ENCODE data around the gene HNRNPH3. TPM values are rescaled to one million over a fixed set of nuclear protein-coding genes. Genes with fewer than 3 reads are reported as not detected.
A peak's percentile ranks its signal among the peaks of the same experiment; 100 is the strongest.

HNRNPH3 gene
- total RNA-seq, 3 donors from 2014 or later = 57.9 to 65.9 (median 65.3) TPM

DNA sequence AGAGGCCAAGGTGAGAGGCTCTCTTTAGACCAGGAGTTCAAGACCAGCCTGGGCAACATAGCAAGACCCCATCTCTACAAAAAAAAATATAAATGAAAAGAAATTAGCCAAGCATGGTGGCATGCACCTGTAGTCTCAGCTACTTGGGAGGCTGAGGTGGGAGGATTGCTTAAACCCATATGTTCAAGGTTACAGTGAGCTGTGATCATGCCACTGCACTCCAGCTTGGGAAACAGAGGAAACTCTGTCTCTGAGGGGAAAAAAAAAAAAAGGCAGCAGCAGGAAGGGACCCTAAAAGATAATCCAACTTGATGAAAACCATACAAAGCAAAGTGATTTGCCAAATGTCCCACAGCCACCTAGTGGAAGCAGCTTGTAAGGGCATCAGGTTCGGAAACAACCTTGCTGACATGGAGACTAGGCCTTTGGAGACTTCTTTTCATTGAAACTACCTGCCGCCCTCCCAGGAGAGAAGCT is 16.4 kb downstream of the HNRNPH3 start:
- Histone ChIP-seq H3K4me3 (no peak overlapping the region), H3K27ac (no peak overlapping the region), H3K27me3 (no peaks in the 10 kb centered on the region), H3K4me1 (no peaks in the 10 kb centered on the region), H3K9me3 (no peaks in the 10 kb centered on the region), H3K36me3 (peaks cover 4% of the 10 kb centered on the region)
- no peak for DNase-seq (ENCODE audit: low spot score in 2 of 2)
- no peak for TF ChIP-seq POLR2AphosphoS5 (IDR thresholded peaks at IDR 0.05)
- TF ChIP-seq, protein P1, sequence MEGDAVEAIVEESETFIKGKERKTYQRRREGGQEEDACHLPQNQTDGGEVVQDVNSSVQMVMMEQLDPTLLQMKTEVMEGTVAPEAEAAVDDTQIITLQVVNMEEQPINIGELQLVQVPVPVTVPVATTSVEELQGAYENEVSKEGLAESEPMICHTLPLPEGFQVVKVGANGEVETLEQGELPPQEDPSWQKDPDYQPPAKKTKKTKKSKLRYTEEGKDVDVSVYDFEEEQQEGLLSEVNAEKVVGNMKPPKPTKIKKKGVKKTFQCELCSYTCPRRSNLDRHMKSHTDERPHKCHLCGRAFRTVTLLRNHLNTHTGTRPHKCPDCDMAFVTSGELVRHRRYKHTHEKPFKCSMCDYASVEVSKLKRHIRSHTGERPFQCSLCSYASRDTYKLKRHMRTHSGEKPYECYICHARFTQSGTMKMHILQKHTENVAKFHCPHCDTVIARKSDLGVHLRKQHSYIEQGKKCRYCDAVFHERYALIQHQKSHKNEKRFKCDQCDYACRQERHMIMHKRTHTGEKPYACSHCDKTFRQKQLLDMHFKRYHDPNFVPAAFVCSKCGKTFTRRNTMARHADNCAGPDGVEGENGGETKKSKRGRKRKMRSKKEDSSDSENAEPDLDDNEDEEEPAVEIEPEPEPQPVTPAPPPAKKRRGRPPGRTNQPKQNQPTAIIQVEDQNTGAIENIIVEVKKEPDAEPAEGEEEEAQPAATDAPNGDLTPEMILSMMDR (IDR thresholded peaks at IDR 0.05) = peak in 1 of 3 donors; percentile 57
- intact Hi-C loops (cut with DNase I; ENCODE audit: low total_unique reads) = no loop called here

- no peak for DNase-seq (ENCODE audit: low spot score in 2 of 2)
- TF ChIP-seq, protein P1 (IDR thresholded peaks at IDR 0.05) = no peak
- TF ChIP-seq POLR2A (IDR thresholded peaks at IDR 0.05) (no peak), POLR2AphosphoS5 (IDR thresholded peaks at IDR 0.05) (no peak)
- intact Hi-C loops (cut with DNase I; ENCODE audit: low total_unique reads) = no loop called here
- no peak overlapping the region for H3K27ac ChIP-seq
- no peaks in the 10 kb centered on the region for H3K36me3 ChIP-seq
- H3K9me3 ChIP-seq = no peaks in the 10 kb centered on the region
- H3K4me3 ChIP-seq = no peak overlapping the region
- no peaks in the 10 kb centered on the region for H3K4me1 ChIP-seq
- no peaks in the 10 kb centered on the region for H3K27me3 ChIP-seq
These were observed 21.7 kb downstream of the HNRNPH3 start for GRCh38 chr10:68353537-68353936.

- H3K36me3 ChIP-seq = no peaks in the 10 kb centered on the region
- intact Hi-C loops (cut with DNase I; ENCODE audit: low total_unique reads) = no loop called here
These were observed 27.3 kb downstream of the HNRNPH3 start for GRCh38 chr10:68359189-68359588.

GRCh38 chr10:68362590-68362989 is 30.7 kb downstream of the HNRNPH3 start:
- Histone ChIP-seq H3K4me1 (no peaks in the 10 kb centered on the region), H3K27ac (no peak overlapping the region), H3K27me3 (no peaks in the 10 kb centered on the region), H3K36me3 (no peaks in the 10 kb centered on the region), H3K9me3 (no peaks in the 10 kb centered on the region), H3K4me3 (no peak overlapping the region)
- TF ChIP-seq POLR2A (IDR thresholded peaks at IDR 0.05) (no peak), POLR2AphosphoS5 (IDR thresholded peaks at IDR 0.05) (no peak)
- TF ChIP-seq, protein P1 (IDR thresholded peaks at IDR 0.05) = no peak
- intact Hi-C loops (cut with DNase I; ENCODE audit: low total_unique reads) = no loop called here
- no peak for DNase-seq (ENCODE audit: low spot score in 2 of 2)

More at GRCh38 chr10:68359189-68359588, 27.3 kb downstream of the HNRNPH3 start:
- Histone ChIP-seq H3K4me1 (no peaks in the 10 kb centered on the region), H3K9me3 (no peaks in the 10 kb centered on the region), H3K27me3 (no peaks in the 10 kb centered on the region), H3K4me3 (no peak overlapping the region), H3K27ac (no peak overlapping the region)
- DNase-seq (ENCODE audit: low spot score in 2 of 2) = no peak
- TF ChIP-seq POLR2A (IDR thresholded peaks at IDR 0.05) (no peak), POLR2AphosphoS5 (IDR thresholded peaks at IDR 0.05) (no peak)
- TF ChIP-seq, protein P1 (IDR thresholded peaks at IDR 0.05) = no peak

- H3K4me1 ChIP-seq = no peaks in the 10 kb centered on the region
- no peak overlapping the region for H3K27ac ChIP-seq
- TF ChIP-seq, protein P1 (IDR thresholded peaks at IDR 0.05) = no peak
- no peak for TF ChIP-seq POLR2A (IDR thresholded peaks at IDR 0.05)
- TF ChIP-seq POLR2AphosphoS5 (IDR thresholded peaks at IDR 0.05) = no peak
- H3K36me3 ChIP-seq = no peaks in the 10 kb centered on the region
- DNase-seq (ENCODE audit: low spot score in 2 of 2) = no peak
- intact Hi-C loops (cut with DNase I; ENCODE audit: low total_unique reads) = no loop called here
- no peak overlapping the region for H3K4me3 ChIP-seq
- no peaks in the 10 kb centered on the region for H3K27me3 ChIP-seq
- no peaks in the 10 kb centered on the region for H3K9me3 ChIP-seq
These were observed 32.4 kb downstream of the HNRNPH3 start for GRCh38 chr10:68364101-68364886.

Measured in breast epithelium (tissue), 4 donors.